GM12873 (cell line): Measurements from ENCODE around the gene REEP5.

ENCODE experiments used
- CTCF ChIP-seq: IDR thresholded peaks from 2 replicates; pipeline ENCODE4 v1.5.1; 2012; ENCODE audit warnings: low read depth, mild to moderate bottlenecking, moderate library complexity, low read length, control low read depth; ENCODE audit not compliant: insufficient read depth; ENCODE audit errors: missing control alignments

REEP5 gene

GRCh38 chr5:112960315-112960714 is 38.3 kb upstream of the REEP5 start:
- no peak for TF ChIP-seq CTCF

GRCh38 chr5:112958093-112959088 is 36.4 kb upstream of the REEP5 start:
- TF ChIP-seq CTCF: no peak

GRCh38 chr5:112957036-112957808 is 35.2 kb upstream of the REEP5 start:
- TF ChIP-seq CTCF: no peak

GRCh38 chr5:112956606-112957005 is 34.6 kb upstream of the REEP5 start:
- no peak for TF ChIP-seq CTCF

- TF ChIP-seq CTCF: no peak
Measured at GRCh38 chr5:112951124-112951702, 29.2 kb upstream of the REEP5 start.

- TF ChIP-seq CTCF: no peak
Measured at GRCh38 chr5:112948458-112948857, 26.4 kb upstream of the REEP5 start.

- TF ChIP-seq CTCF: no peak
Measured at GRCh38 chr5:112940670-112941069, 18.6 kb upstream of the REEP5 start.
